GM23338 (cell line): ENCODE data around the gene NDUFV2. TPM values are rescaled to one million over a fixed set of nuclear protein-coding genes. Genes with fewer than 3 reads are reported as not detected.

Source experiments
- ATAC-seq: fragments of 200-7000 bp; cut with Tn5 transposase; 3 replicates; pipeline ENCODE4 v1.9.1; 2020
- DNase-seq: peaks from one replicate; pipeline ENCODE4 v3.0.0-alpha.2; 2015; ENCODE audit warnings: low spot score
- H2AFZ ChIP-seq: fragments of 200-600 bp; sonication (generic); 2 replicates; pipeline ENCODE4 v1.8.0; 2016; ENCODE audit warnings: antibody characterized with exemption, mild to moderate bottlenecking, moderate library complexity
- H3F3A ChIP-seq: fragments of 200-600 bp; sonication (generic); replicated peaks from 2 replicates; pipeline ENCODE4 v1.8.0; 2017; ENCODE audit warnings: antibody characterized with exemption, mixed run types, low read depth
- H3K27ac ChIP-seq: fragments of 200-600 bp; sonication (generic); 2 replicates; pipeline ENCODE4 v1.6.1; 2016; ENCODE audit warnings: low read depth
- H3K27me3 ChIP-seq: fragments of 200-600 bp; sonication (generic); 2 replicates; pipeline ENCODE4 v1.8.0; 2016; ENCODE audit warnings: mild to moderate bottlenecking, mixed run types, moderate library complexity; ENCODE audit not compliant: insufficient read depth
- H3K36me3 ChIP-seq: fragments of 200-600 bp; sonication (generic); 2 replicates; pipeline ENCODE4 v1.8.0; 2016; ENCODE audit warnings: mild to moderate bottlenecking; ENCODE audit not compliant: insufficient read depth
- H3K4me1 ChIP-seq: fragments of 200-600 bp; sonication (generic); 2 replicates; pipeline ENCODE4 v1.8.0; 2016; ENCODE audit warnings: mild to moderate bottlenecking, moderate library complexity; ENCODE audit not compliant: insufficient read depth
- H3K4me2 ChIP-seq: fragments of 200-600 bp; sonication (generic); 2 replicates; pipeline ENCODE4 v1.7.1; 2017; ENCODE audit warnings: mixed run types
- H3K4me3 ChIP-seq: fragments of 200-600 bp; sonication (generic); 2 replicates; pipeline ENCODE4 v1.6.1; 2016; ENCODE audit warnings: mixed run types
- H3K79me2 ChIP-seq: fragments of 200-600 bp; sonication (generic); replicated peaks from 2 replicates; pipeline ENCODE4 v1.8.0; 2017; ENCODE audit warnings: mild to moderate bottlenecking; ENCODE audit not compliant: insufficient read depth
- H3K9me2 ChIP-seq: fragments of 200-600 bp; sonication (generic); 2 replicates; pipeline ENCODE4 v1.8.0; 2017; ENCODE audit not compliant: insufficient read depth
- H4K20me1 ChIP-seq: fragments of 200-600 bp; sonication (generic); replicated peaks from 2 replicates; pipeline ENCODE4 v1.8.0; 2017; ENCODE audit warnings: mild to moderate bottlenecking; ENCODE audit not compliant: insufficient read depth
- H3K27ac Mint-ChIP-seq: 2 replicates; pipeline ENCODE4 v1.8.0; 2020; ENCODE audit warnings: inconsistent platforms, mild to moderate bottlenecking, moderate library complexity, mixed read lengths
- H3K27me3 Mint-ChIP-seq: 3 replicates; pipeline ENCODE4 v1.8.0; 2022; ENCODE audit warnings: low read depth, mild to moderate bottlenecking, moderate library complexity, mixed read lengths, inconsistent platforms; ENCODE audit not compliant: insufficient read depth, poor library complexity
- H3K36me3 Mint-ChIP-seq: 3 replicates; pipeline ENCODE4 v1.8.0; 2021; ENCODE audit warnings: low read depth, mild to moderate bottlenecking, inconsistent platforms, moderate library complexity, mixed read lengths
- H3K4me1 Mint-ChIP-seq: 3 replicates; pipeline ENCODE4 v1.8.0; 2020; ENCODE audit warnings: mild to moderate bottlenecking, inconsistent platforms, mixed read lengths
- H3K4me3 Mint-ChIP-seq: 3 replicates; pipeline ENCODE4 v1.8.0; 2021; ENCODE audit warnings: moderate library complexity, mild to moderate bottlenecking, inconsistent platforms, mixed read lengths
- H3K9me3 Mint-ChIP-seq: 3 replicates; pipeline ENCODE4 v1.8.0; 2020; ENCODE audit warnings: moderate library complexity, mild to moderate bottlenecking, inconsistent platforms, mixed read lengths
- CREB1 ChIP-seq: fragments of 250-450 bp; sonication (Bioruptor Pico); IDR thresholded peaks from 2 replicates; pipeline ENCODE4 v1.5.0; 2020; ENCODE audit warnings: low read depth, mild to moderate bottlenecking, moderate library complexity
- EZH2 ChIP-seq: fragments of 200-600 bp; sonication (generic); IDR thresholded peaks from one replicate; pipeline ENCODE4 v1.8.0; 2017; ENCODE audit warnings: antibody characterized with exemption, mild to moderate bottlenecking, low read depth; ENCODE audit not compliant: unreplicated experiment
- EZH2phosphoT487 ChIP-seq: fragments of 200-600 bp; sonication (generic); IDR thresholded peaks from one replicate; pipeline ENCODE4 v1.8.1; 2018; ENCODE audit warnings: antibody characterized with exemption; ENCODE audit not compliant: unreplicated experiment
- JUNB ChIP-seq: IDR thresholded peaks from one replicate; pipeline ENCODE4 v1.6.1; 2016; ENCODE audit warnings: antibody characterized with exemption; ENCODE audit not compliant: unreplicated experiment
- NANOG ChIP-seq: IDR thresholded peaks from 2 replicates; pipeline ENCODE4 v1.6.1; 2016; ENCODE audit warnings: antibody characterized with exemption, borderline replicate concordance
- POLR2AphosphoS5 ChIP-seq: IDR thresholded peaks from 2 replicates; pipeline ENCODE4 v1.6.1; 2016; ENCODE audit warnings: antibody characterized with exemption, low read depth
- STAT1 ChIP-seq: IDR thresholded peaks from one replicate; pipeline ENCODE4 v1.6.1; 2016; ENCODE audit warnings: antibody characterized with exemption; ENCODE audit not compliant: unreplicated experiment
- ZNF114 ChIP-seq: fragments of 250-450 bp; sonication (Bioruptor Pico); IDR thresholded peaks from 2 replicates; pipeline ENCODE4 v1.5.0; 2020; ENCODE audit warnings: mild to moderate bottlenecking, moderate library complexity
- ZNF331 ChIP-seq: fragments of 250-450 bp; sonication (Bioruptor Pico); IDR thresholded peaks from 2 replicates; pipeline ENCODE4 v1.5.0; 2020; ENCODE audit warnings: low read depth, mild to moderate bottlenecking, moderate library complexity
- polyA plus RNA-seq: library from polyadenylated mRNA; unstranded; fragments of >200 nt; fragmentation: Nextera tagmentation; extraction: Ambion mirVana; gene quantifications from 2 replicates; pipeline ENCODE4 v1.2.1, GENCODE V29; 2016
- total RNA-seq: library from RNA; depleted of rRNA; stranded (reverse); fragments of >200 nt; shearing (Covaris generic); gene quantifications from 2 replicates; pipeline ENCODE4 v1.2.3, GENCODE V29; 2014
- TF ChIP-seq, protein P1 (sequence below): IDR thresholded peaks from one replicate; pipeline ENCODE4 v1.6.1; 2018; ENCODE audit warnings: antibody characterized with exemption; ENCODE audit not compliant: unreplicated experiment
- TF ChIP-seq, protein P2 (sequence below), 2 experiments: fragments of 200-600 bp in 1 of 2; sonication (generic) in 1 of 2; conservative IDR thresholded peaks; 2 replicates each; pipeline versions ENCODE4 v1.5.1 to v1.6.1; 2016 to 2017; ENCODE audit warnings: antibody characterized with exemption in 2 of 2, low read depth in 2 of 2, mild to moderate bottlenecking in 2 of 2, moderate library complexity in 1 of 2

NDUFV2 gene
- total and polyA plus RNA-seq, 2 experiments from 2014 or later: 157 to 577 TPM

DNA sequence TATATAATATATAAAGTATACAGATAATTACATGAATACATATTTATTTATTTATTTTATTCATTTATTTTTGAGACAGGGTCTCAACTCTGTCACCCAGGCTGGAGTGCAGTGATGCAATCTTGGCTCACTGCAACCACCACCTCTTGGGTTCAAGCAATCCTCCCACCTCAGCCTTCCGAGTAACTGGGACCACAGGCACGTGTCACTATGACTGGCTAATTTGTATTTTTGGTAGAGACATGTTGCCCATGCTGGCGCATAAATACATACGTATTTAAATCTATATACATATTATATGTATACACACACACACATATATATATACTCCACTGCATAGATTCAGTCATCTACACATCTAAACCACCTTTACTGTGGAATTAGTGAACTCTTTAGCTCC is 20.6 kb upstream of the NDUFV2 start (continued):
- TF ChIP-seq, protein P1, sequence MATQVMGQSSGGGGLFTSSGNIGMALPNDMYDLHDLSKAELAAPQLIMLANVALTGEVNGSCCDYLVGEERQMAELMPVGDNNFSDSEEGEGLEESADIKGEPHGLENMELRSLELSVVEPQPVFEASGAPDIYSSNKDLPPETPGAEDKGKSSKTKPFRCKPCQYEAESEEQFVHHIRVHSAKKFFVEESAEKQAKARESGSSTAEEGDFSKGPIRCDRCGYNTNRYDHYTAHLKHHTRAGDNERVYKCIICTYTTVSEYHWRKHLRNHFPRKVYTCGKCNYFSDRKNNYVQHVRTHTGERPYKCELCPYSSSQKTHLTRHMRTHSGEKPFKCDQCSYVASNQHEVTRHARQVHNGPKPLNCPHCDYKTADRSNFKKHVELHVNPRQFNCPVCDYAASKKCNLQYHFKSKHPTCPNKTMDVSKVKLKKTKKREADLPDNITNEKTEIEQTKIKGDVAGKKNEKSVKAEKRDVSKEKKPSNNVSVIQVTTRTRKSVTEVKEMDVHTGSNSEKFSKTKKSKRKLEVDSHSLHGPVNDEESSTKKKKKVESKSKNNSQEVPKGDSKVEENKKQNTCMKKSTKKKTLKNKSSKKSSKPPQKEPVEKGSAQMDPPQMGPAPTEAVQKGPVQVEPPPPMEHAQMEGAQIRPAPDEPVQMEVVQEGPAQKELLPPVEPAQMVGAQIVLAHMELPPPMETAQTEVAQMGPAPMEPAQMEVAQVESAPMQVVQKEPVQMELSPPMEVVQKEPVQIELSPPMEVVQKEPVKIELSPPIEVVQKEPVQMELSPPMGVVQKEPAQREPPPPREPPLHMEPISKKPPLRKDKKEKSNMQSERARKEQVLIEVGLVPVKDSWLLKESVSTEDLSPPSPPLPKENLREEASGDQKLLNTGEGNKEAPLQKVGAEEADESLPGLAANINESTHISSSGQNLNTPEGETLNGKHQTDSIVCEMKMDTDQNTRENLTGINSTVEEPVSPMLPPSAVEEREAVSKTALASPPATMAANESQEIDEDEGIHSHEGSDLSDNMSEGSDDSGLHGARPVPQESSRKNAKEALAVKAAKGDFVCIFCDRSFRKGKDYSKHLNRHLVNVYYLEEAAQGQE: no peak
- no peak for TF ChIP-seq EZH2
- TF ChIP-seq POLR2AphosphoS5: no peak
- TF ChIP-seq NANOG: no peak
- no peak for TF ChIP-seq CREB1 (CRISPR knock-in tag)
- no peak for TF ChIP-seq ZNF114
- no peak for TF ChIP-seq JUNB
- no peak for TF ChIP-seq EZH2phosphoT487
- TF ChIP-seq STAT1: no peak
- TF ChIP-seq, protein P2, sequence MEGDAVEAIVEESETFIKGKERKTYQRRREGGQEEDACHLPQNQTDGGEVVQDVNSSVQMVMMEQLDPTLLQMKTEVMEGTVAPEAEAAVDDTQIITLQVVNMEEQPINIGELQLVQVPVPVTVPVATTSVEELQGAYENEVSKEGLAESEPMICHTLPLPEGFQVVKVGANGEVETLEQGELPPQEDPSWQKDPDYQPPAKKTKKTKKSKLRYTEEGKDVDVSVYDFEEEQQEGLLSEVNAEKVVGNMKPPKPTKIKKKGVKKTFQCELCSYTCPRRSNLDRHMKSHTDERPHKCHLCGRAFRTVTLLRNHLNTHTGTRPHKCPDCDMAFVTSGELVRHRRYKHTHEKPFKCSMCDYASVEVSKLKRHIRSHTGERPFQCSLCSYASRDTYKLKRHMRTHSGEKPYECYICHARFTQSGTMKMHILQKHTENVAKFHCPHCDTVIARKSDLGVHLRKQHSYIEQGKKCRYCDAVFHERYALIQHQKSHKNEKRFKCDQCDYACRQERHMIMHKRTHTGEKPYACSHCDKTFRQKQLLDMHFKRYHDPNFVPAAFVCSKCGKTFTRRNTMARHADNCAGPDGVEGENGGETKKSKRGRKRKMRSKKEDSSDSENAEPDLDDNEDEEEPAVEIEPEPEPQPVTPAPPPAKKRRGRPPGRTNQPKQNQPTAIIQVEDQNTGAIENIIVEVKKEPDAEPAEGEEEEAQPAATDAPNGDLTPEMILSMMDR (conservative IDR thresholded peaks at IDR 0.05; ENCODE audit: low read depth in 2 of 2): no peak
- TF ChIP-seq ZNF331: no peak

DNA sequence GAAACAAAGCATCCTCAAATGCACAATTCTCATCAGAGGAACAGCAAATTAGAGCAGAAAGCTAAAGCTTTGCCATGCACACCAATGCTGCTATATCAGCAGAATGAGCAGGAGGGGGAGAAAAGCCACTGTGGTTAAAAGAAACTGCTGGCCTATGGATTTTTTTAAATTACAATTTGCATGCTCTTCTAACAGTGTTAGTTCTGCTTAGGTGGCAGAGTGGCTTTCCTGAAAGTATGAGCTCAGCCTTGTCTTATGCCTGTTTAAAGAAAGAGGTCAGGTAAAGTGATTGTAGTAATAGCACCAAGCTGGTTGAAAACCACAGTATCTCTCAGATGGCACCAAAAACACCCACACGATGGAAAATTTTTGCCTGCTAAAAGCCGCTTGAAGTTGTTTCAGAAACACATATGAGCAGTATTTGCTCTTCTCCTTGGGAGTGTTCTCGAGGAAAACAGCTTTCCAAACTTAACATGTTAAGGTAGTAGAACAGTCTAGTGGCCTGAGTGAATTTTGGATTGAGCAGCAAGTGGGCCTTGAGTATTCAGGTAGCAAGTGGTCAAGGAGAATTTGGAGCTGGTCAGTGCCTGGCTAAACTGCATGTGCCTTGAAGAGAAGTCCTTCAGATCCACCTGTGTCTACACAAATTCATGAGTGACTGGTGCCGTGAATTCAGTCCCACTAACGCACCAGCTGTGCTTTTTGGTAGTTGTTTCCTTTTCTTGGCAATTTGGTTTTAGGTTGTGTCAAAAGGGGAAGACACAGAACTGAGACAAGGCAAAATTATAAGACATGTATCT is 19.6 kb upstream of the NDUFV2 start:
- no peaks in the 10 kb centered on the region for H3K36me3 Mint-ChIP-seq
- H3K4me3 Mint-ChIP-seq: no peak overlapping the region
- peak overlapping the region; percentile 75; the same call in 1 of the 2 replicates for H2AFZ ChIP-seq
- no peak for TF ChIP-seq ZNF331
- TF ChIP-seq, protein P2 (conservative IDR thresholded peaks at IDR 0.05; ENCODE audit: low read depth in 2 of 2): no peak

More for the DNA sequence above, 19.6 kb upstream of the NDUFV2 start:
- peaks cover 4% of the 10 kb centered on the region for H3K27me3 Mint-ChIP-seq
- H3K4me1 Mint-ChIP-seq: no peaks in the 10 kb centered on the region; the same call in 2 of the 3 replicates
- no peak for DNase-seq
- no peaks in the 10 kb centered on the region for H3K36me3 ChIP-seq
- no peaks in the 10 kb centered on the region for H3K27me3 ChIP-seq
- no peak overlapping the region for H3K27ac ChIP-seq
- no peaks in the 10 kb centered on the region for H3K9me3 Mint-ChIP-seq
- H3K4me1 ChIP-seq: no peaks in the 10 kb centered on the region
- no peak overlapping the region for H3K27ac Mint-ChIP-seq
- no peak overlapping the region for H3K4me2 ChIP-seq
- H3F3A ChIP-seq: no peaks in the 10 kb centered on the region
- no peak overlapping the region for H3K4me3 ChIP-seq
- no peak for ATAC-seq
- H4K20me1 ChIP-seq: no peaks in the 10 kb centered on the region
- H3K9me2 ChIP-seq: no peaks in the 10 kb centered on the region
- H3K79me2 ChIP-seq: no peaks in the 10 kb centered on the region
